GM12801 (cell line): ENCODE data around the gene ADAM11.

Experiments used
- TF ChIP-seq, protein P1 (sequence below): IDR thresholded peaks from one replicate; pipeline ENCODE4 v1.5.1; 2011; ENCODE audit warnings: control low read depth; ENCODE audit not compliant: insufficient read length; ENCODE audit errors: extremely low read depth

ADAM11 gene

DNA sequence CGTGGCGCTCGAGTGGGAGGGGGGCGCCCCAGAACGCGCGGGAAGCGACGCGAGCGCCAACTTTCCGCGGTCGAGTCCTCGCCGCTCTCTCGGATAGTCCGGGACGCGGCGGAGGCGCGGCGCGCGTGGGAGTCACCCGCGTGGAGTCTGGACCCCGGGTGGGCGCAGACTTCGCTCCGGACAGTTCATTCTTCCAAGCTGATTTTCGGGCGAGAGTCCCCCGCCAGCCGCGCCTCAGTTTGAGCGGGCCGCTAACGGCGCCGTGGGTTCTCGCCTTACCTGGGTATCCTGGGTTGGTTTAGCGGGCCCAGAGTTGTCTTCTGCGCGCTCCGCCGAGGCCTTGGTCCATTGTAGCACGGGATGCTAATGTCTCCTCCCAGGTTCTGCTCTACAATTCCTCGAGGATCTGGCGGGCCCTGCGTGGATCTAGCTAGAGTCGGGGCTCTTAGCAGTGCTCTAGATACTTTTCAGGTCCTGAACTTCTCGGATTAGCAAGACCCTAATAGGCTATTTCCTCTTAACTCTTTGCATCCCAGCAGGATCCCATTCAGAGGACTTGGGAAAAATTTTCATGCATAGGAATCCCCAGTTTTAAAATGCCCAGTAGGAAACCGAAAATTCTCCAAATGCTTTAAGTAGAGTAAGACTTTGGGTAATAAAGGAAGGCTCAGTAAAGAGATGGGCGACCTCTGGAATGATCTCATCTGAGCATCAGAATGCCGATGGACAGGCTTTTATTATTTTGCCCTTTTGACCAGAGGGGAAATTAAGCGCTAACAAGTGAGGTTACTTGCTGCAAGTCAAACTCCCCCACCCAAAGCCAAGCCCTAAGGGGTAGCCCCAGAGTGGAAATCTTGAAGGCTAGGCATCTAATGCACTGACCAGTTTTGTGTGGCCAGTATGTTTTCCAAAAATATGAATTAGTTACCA lies 71.8 kb downstream of the ADAM11 start:
- TF ChIP-seq, protein P1, sequence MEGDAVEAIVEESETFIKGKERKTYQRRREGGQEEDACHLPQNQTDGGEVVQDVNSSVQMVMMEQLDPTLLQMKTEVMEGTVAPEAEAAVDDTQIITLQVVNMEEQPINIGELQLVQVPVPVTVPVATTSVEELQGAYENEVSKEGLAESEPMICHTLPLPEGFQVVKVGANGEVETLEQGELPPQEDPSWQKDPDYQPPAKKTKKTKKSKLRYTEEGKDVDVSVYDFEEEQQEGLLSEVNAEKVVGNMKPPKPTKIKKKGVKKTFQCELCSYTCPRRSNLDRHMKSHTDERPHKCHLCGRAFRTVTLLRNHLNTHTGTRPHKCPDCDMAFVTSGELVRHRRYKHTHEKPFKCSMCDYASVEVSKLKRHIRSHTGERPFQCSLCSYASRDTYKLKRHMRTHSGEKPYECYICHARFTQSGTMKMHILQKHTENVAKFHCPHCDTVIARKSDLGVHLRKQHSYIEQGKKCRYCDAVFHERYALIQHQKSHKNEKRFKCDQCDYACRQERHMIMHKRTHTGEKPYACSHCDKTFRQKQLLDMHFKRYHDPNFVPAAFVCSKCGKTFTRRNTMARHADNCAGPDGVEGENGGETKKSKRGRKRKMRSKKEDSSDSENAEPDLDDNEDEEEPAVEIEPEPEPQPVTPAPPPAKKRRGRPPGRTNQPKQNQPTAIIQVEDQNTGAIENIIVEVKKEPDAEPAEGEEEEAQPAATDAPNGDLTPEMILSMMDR, result no peak

DNA sequence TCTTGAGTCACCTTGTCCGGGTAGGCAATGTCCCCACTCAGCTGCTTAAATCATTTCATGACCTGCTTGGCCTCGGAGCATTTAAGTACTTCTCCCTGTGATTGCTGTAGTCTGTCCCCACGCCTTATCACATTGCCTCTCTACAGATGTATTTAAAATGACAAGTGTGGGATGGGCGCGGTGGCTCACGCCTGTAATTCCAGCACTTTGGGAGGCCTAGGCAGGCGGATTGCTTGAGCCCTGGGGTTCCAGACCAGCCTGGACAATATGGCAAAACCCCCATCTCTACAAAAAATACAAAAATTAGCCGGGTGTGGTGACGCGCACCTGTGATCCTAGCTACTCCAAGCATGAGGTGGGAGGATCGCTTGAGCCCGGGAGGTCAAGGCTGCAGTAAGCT lies 72.6 kb downstream of the ADAM11 start:
- TF ChIP-seq, protein P1, result no peak
